K562 (cell line): ENCODE data around the gene GRK4. TPM values are rescaled to one million over a fixed set of nuclear protein-coding genes. Genes with fewer than 3 reads are reported as not detected.

ENCODE experiments used
- FOXP1 ChIP-seq: sonication (generic); formaldehyde crosslinking; IDR thresholded peaks from 2 replicates; pipeline ENCODE4 v1.8.0; 2022; ENCODE audit warnings: mild to moderate bottlenecking, missing genetic modification reagents
- HMG20B ChIP-seq: fragments of 250-450 bp; sonication (Bioruptor Pico); IDR thresholded peaks from 2 replicates; pipeline ENCODE4 v1.5.0; 2021; ENCODE audit warnings: mild to moderate bottlenecking
- POLR2AphosphoS2 ChIP-seq: IDR thresholded peaks from 2 replicates; pipeline ENCODE4 v1.6.1; 2012; ENCODE audit warnings: low read length, improper control_type of control experiment
- RBM39 ChIP-seq: fragments of 200-400 bp; formaldehyde crosslinking; optimal IDR thresholded peaks from 2 replicates; pipeline ENCODE3; 2018; ENCODE audit warnings: low read depth, low read length
- SAFB ChIP-seq: fragments of 200-400 bp; formaldehyde crosslinking; IDR thresholded peaks from 2 replicates; pipeline ENCODE4 v1.6.1; 2017; ENCODE audit warnings: low read depth, low read length, borderline replicate concordance
- SMAD4 ChIP-seq: fragments of 250-450 bp; sonication (Bioruptor Pico); conservative IDR thresholded peaks from 2 replicates; pipeline ENCODE4 v1.8.0; 2021; ENCODE audit warnings: inconsistent platforms, mild to moderate bottlenecking, moderate library complexity
- XRCC4 ChIP-seq: IDR thresholded peaks from one replicate; pipeline ENCODE4 v1.6.1; 2011; ENCODE audit not compliant: insufficient read depth, insufficient read length; ENCODE audit errors: extremely low read depth
- ZNF140 ChIP-seq: fragments of 250-450 bp; sonication (Bioruptor Pico); IDR thresholded peaks from 2 replicates; pipeline ENCODE4 v1.8.0; 2021; ENCODE audit warnings: moderate library complexity, mild to moderate bottlenecking, inconsistent platforms
- ZNF696 ChIP-seq: fragments of 250-450 bp; sonication (Bioruptor Pico); conservative IDR thresholded peaks from 2 replicates; pipeline ENCODE4 v1.4.0; 2020; ENCODE audit warnings: mild to moderate bottlenecking, moderate library complexity
- polyA plus RNA-seq, 8 experiments: library from polyadenylated mRNA; depleted of rRNA in 4 of 8; stranded (reverse) in 5 of 8; unstranded in 3 of 8; fragments of >200 nt; fragmentation: Nextera tagmentation in 2 of 8; fragmentation: Illumina TruSeq in 1 of 8; extraction: Ambion mirVana in 2 of 8; extraction: Trizol in 1 of 8; gene quantifications; 2 replicates each; pipeline versions ENCODE4 v1.2.1 to v1.2.3, GENCODE V29; 2011 to 2014; ENCODE audit warnings: inconsistent platforms in 1 of 8, missing spikeins in 1 of 8
- total RNA-seq, 7 experiments: library from RNA; depleted of rRNA in 6 of 7; stranded (reverse); fragments of >200 nt in 6 of 7; fragmentation: Illumina TruSeq in 2 of 7; extraction: Trizol in 2 of 7; gene quantifications; 2 replicates each; pipeline versions ENCODE4 v1.2.1 to v1.2.3, GENCODE V29; 2011 to 2021; ENCODE audit warnings: low replicate concordance in 1 of 7
- TF ChIP-seq, protein P1 (sequence below), 2 experiments: fragments of 450-650 bp in 1 of 2; sonication (generic) in 1 of 2; formaldehyde crosslinking in 1 of 2; IDR thresholded peaks in 1 of 2; conservative IDR thresholded peaks in 1 of 2; 2 replicates each; pipeline versions ENCODE4 v1.6.1 to v1.8.1; 2016 to 2023; ENCODE audit warnings: mild to moderate bottlenecking in 2 of 2, moderate library complexity in 2 of 2, inconsistent platforms in 1 of 2, missing genetic modification reagents in 1 of 2
- TF ChIP-seq, protein P2 (sequence below): sonication (generic); formaldehyde crosslinking; IDR thresholded peaks from 2 replicates; pipeline ENCODE4 v1.8.1; 2022; ENCODE audit warnings: missing genetic modification reagents
- TF ChIP-seq, protein P3 (sequence below), 2 experiments: fragments of 450-650 bp in 1 of 2; sonication (generic) in 1 of 2; formaldehyde crosslinking in 1 of 2; IDR thresholded peaks; 2 replicates each; pipeline versions ENCODE4 v1.7.1 to v1.9.0; 2016 to 2022; ENCODE audit warnings: inconsistent platforms in 1 of 2, mild to moderate bottlenecking in 1 of 2, missing genetic modification reagents in 1 of 2
- TF ChIP-seq, protein P4 (sequence below): fragments of 250-450 bp; sonication (Bioruptor Pico); IDR thresholded peaks from 2 replicates; pipeline ENCODE4 v1.4.0; 2020; ENCODE audit warnings: mild to moderate bottlenecking, moderate library complexity

GRK4 gene
- total and polyA plus RNA-seq, 9 of the 15 experiments (the other 6 are each of a cell fraction or from before 2014, with no cell fraction given): 1.1 to 4.8 (median 2.6) TPM

DNA sequence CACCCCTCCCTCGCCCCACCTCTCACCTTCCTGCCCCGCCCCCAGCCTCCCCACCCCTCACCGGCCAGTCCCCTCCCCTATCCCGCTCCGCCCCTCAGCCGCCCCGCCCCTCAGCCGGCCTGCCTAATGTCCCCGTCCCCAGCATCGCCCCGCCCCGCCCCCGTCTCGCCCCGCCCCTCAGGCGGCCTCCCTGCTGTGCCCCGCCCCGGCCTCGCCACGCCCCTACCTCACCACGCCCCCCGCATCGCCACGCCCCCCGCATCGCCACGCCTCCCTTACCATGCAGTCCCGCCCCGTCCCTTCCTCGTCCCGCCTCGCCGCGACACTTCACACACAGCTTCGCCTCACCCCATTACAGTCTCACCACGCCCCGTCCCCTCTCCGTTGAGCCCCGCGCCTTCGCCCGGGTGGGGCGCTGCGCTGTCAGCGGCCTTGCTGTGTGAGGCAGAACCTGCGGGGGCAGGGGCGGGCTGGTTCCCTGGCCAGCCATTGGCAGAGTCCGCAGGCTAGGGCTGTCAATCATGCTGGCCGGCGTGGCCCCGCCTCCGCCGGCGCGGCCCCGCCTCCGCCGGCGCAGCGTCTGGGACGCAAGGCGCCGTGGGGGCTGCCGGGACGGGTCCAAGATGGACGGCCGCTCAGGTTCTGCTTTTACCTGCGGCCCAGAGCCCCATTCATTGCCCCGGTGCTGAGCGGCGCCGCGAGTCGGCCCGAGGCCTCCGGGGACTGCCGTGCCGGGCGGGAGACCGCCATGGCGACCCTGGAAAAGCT lies 110.9 kb downstream of the GRK4 start, which contains the start of the genes HTT and HTT-AS (continued):
- TF ChIP-seq, protein P1, sequence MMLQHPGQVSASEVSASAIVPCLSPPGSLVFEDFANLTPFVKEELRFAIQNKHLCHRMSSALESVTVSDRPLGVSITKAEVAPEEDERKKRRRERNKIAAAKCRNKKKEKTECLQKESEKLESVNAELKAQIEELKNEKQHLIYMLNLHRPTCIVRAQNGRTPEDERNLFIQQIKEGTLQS (IDR thresholded peaks at IDR 0.05): no peak
- TF ChIP-seq, protein P1 (CRISPR knock-in tag; conservative IDR thresholded peaks at IDR 0.05): no peak
- TF ChIP-seq POLR2AphosphoS2 (no peak), SAFB (no peak), ZNF140 (CRISPR knock-in tag) (no peak), FOXP1 (CRISPR knock-in tag) (no peak), ZNF696 (CRISPR knock-in tag) (no peak), RBM39 (no peak), SMAD4 (CRISPR knock-in tag) (peak; percentile 67), HMG20B (CRISPR knock-in tag) (no peak), XRCC4 (no peak)
- TF ChIP-seq, protein P2, sequence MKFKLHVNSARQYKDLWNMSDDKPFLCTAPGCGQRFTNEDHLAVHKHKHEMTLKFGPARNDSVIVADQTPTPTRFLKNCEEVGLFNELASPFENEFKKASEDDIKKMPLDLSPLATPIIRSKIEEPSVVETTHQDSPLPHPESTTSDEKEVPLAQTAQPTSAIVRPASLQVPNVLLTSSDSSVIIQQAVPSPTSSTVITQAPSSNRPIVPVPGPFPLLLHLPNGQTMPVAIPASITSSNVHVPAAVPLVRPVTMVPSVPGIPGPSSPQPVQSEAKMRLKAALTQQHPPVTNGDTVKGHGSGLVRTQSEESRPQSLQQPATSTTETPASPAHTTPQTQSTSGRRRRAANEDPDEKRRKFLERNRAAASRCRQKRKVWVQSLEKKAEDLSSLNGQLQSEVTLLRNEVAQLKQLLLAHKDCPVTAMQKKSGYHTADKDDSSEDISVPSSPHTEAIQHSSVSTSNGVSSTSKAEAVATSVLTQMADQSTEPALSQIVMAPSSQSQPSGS: no peak
- TF ChIP-seq, protein P3, sequence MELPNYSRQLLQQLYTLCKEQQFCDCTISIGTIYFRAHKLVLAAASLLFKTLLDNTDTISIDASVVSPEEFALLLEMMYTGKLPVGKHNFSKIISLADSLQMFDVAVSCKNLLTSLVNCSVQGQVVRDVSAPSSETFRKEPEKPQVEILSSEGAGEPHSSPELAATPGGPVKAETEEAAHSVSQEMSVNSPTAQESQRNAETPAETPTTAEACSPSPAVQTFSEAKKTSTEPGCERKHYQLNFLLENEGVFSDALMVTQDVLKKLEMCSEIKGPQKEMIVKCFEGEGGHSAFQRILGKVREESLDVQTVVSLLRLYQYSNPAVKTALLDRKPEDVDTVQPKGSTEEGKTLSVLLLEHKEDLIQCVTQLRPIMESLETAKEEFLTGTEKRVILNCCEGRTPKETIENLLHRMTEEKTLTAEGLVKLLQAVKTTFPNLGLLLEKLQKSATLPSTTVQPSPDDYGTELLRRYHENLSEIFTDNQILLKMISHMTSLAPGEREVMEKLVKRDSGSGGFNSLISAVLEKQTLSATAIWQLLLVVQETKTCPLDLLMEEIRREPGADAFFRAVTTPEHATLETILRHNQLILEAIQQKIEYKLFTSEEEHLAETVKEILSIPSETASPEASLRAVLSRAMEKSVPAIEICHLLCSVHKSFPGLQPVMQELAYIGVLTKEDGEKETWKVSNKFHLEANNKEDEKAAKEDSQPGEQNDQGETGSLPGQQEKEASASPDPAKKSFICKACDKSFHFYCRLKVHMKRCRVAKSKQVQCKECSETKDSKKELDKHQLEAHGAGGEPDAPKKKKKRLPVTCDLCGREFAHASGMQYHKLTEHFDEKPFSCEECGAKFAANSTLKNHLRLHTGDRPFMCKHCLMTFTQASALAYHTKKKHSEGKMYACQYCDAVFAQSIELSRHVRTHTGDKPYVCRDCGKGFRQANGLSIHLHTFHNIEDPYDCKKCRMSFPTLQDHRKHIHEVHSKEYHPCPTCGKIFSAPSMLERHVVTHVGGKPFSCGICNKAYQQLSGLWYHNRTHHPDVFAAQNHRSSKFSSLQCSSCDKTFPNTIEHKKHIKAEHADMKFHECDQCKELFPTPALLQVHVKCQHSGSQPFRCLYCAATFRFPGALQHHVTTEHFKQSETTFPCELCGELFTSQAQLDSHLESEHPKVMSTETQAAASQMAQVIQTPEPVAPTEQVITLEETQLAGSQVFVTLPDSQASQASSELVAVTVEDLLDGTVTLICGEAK (IDR thresholded peaks at IDR 0.05): no peak
- TF ChIP-seq, protein P3 (CRISPR knock-in tag; IDR thresholded peaks at IDR 0.05): no peak
- TF ChIP-seq, protein P4, sequence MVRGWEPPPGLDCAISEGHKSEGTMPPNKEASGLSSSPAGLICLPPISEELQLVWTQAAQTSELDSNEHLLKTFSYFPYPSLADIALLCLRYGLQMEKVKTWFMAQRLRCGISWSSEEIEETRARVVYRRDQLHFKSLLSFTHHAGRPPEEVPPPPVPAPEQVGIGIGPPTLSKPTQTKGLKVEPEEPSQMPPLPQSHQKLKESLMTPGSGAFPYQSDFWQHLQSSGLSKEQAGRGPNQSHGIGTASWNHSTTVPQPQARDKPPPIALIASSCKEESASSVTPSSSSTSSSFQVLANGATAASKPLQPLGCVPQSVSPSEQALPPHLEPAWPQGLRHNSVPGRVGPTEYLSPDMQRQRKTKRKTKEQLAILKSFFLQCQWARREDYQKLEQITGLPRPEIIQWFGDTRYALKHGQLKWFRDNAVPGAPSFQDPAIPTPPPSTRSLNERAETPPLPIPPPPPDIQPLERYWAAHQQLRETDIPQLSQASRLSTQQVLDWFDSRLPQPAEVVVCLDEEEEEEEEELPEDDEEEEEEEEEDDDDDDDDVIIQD (CRISPR knock-in tag): no peak
